Nephron progenitor cell (in vitro differentiated cells): ENCODE data around the gene TMEM245.

Experiments used
- DNase-seq: peaks from one replicate; pipeline ENCODE4 v3.0.0; 2021
- H3K27ac Mint-ChIP-seq: 2 replicates; pipeline ENCODE4 v1.8.0; 2021; ENCODE audit warnings: mild to moderate bottlenecking, moderate library complexity, mixed read lengths
- H3K27me3 Mint-ChIP-seq: 2 replicates; pipeline ENCODE4 v1.8.0; 2021; ENCODE audit warnings: mild to moderate bottlenecking, low read depth, mixed read lengths; ENCODE audit not compliant: poor library complexity
- H3K36me3 Mint-ChIP-seq: 2 replicates; pipeline ENCODE4 v1.8.0; 2021; ENCODE audit warnings: low read depth, mixed read lengths
- H3K4me1 Mint-ChIP-seq: 2 replicates; pipeline ENCODE4 v1.8.0; 2021; ENCODE audit warnings: mixed read lengths
- H3K4me3 Mint-ChIP-seq: 2 replicates; pipeline ENCODE4 v1.8.0; 2021; ENCODE audit warnings: mild to moderate bottlenecking, moderate library complexity, mixed read lengths
- H3K9me3 Mint-ChIP-seq: 2 replicates; pipeline ENCODE4 v1.8.0; 2021; ENCODE audit warnings: mild to moderate bottlenecking, moderate library complexity, mixed read lengths
- TF ChIP-seq, protein P1 (sequence below): fragments of 200-600 bp; sonication (generic); IDR thresholded peaks from 2 replicates; pipeline ENCODE4 v1.5.0; 2021; ENCODE audit warnings: antibody characterized with exemption

TMEM245 gene

DNA sequence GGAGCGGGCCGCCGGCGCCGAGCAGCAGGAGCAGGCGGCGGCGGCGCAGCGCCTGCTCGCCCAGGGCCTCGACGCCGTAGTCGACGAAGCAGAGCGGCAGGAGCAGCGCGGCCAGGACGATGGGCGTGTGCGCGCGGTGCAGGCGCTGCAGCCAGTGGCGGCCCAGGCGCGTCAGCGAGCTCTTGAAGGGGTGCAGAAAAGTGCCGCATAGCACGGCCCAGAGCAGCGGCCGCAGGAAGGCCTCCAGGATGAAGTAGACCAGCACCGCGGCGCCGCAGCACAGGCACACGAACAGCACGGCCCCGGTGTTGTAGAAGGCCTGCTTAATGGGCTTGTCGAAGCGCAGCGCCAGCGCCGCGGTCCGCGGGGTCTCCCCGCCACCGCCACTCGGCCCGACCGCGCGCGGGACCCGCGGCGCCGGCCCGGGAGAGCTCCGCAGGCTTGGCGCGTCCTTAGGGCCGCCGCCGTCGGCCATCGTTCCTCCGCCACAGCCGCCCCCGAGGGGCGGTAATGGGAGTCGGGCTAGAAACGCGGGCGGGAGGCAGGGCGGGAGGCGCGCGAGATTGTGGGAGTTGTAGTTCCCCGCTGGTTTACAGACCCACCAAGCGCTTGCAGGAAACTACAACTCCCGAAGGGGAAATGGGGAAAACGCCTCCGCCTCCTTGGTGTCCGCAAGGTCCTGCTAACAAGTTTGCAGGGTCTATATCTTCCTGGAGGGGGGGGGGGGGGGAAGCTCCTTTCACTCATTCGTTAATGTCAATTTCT is at the start of gene TMEM245:
TMEM245 (minus strand) TSS at position 509 of the 765 bp plus-strand sequence; CDS start at position 475, 34 bp downstream.
- Mint-ChIP-seq H3K36me3 (peaks cover 26% of the 10 kb centered on the region), H3K9me3 (no peaks in the 10 kb centered on the region), H3K27ac (peak within 1 kb of the TSS; percentile 88), H3K4me3 (peak within 1 kb of the TSS; percentile 96), H3K27me3 (no peaks in the 10 kb centered on the region), H3K4me1 (peaks cover 45% of the 10 kb centered on the region)
- peak; percentile 93 for DNase-seq
- TF ChIP-seq, protein P1, sequence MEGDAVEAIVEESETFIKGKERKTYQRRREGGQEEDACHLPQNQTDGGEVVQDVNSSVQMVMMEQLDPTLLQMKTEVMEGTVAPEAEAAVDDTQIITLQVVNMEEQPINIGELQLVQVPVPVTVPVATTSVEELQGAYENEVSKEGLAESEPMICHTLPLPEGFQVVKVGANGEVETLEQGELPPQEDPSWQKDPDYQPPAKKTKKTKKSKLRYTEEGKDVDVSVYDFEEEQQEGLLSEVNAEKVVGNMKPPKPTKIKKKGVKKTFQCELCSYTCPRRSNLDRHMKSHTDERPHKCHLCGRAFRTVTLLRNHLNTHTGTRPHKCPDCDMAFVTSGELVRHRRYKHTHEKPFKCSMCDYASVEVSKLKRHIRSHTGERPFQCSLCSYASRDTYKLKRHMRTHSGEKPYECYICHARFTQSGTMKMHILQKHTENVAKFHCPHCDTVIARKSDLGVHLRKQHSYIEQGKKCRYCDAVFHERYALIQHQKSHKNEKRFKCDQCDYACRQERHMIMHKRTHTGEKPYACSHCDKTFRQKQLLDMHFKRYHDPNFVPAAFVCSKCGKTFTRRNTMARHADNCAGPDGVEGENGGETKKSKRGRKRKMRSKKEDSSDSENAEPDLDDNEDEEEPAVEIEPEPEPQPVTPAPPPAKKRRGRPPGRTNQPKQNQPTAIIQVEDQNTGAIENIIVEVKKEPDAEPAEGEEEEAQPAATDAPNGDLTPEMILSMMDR = no peak

DNA sequence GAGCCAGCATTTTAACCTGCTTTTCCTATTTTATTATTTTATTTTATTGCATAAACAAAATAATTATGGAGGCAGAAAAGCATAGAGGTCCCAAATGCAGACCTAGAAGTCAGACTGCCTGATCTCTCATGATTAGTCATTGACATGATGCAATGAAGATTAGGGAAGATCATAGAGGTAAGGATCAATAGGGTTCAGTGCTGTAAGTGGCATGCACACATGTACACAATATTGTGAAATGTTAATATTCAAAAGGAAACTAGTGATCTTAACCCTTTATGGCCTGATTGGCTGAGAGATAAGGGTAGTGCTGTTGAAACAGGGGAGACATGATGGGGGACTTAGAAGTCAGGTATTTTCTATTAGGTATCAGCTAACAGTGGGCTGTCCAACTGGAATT is 48.4 kb upstream of the TMEM245 start:
- TF ChIP-seq, protein P1 = no peak
- Mint-ChIP-seq H3K9me3 (peaks cover 18% of the 10 kb centered on the region), H3K4me1 (peaks cover 6% of the 10 kb centered on the region), H3K27ac (no peak overlapping the region), H3K27me3 (peaks cover 75% of the 10 kb centered on the region), H3K36me3 (peaks cover 12% of the 10 kb centered on the region), H3K4me3 (no peak overlapping the region)
- no peak for DNase-seq

DNA sequence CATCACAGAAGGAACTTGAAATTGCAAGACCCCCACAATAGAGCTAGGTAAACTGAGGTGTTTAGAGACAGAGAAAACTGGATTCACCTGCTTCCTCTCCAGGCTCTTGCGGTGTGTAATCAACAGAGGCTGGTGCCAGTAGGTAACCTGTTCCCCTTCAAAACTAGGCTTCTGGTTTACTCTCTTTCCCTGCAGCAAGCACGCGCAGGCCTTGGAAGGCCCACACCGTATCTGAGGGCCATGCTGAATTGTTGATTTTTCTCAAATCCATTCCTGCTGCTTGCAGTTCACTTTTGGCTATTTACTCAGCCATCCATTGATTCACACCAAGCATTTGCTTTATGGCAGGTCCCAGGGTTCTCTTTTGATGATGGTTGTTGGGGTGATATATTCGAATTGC is 48.0 kb upstream of the TMEM245 start:
- Mint-ChIP-seq H3K27me3 (peaks cover 74% of the 10 kb centered on the region), H3K4me3 (peak overlapping the region; percentile 85), H3K4me1 (peaks cover 6% of the 10 kb centered on the region), H3K36me3 (peaks cover 12% of the 10 kb centered on the region), H3K27ac (no peak overlapping the region), H3K9me3 (peaks cover 18% of the 10 kb centered on the region)
- TF ChIP-seq, protein P1 = no peak
- DNase-seq = no peak

DNA sequence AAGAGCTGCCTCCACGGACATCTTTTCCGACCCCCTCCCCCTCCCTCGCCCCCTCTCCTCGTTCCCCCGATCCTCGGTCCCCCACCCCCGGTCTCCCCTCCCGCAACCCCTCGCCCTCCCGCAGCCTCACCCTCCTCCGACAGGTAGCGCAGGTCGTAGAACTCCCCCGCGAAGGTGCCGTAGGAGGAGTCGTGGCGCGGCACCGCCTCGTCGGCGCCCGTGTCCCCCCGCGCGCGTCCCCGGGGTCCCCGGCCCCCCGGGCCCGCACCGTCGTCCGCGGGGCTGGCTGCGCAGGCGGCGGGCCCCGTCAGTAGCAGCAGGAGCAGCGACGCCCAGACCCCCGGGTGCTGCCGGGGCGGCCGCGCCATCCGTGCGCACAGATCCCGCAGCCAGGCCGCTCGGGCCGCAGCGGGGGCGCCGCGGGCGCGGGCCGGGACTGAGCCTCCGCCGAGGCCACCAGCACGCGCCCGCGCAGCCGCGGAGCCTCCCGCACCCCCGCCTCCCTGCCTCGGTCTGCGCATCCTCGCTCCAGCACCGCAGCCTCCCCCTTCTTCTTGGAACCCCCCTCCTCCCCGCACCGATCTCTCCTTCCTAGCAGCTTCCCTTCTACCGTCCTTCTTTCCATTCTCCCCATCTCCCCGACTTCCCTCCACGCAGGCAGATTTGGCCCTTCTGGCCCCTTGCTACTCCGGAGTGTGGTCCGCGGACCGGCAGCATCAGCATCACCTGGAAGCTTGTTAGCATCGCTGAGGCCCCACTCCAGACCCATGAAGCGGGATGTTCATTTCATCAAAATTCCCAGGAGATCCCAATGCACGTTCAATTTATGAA is 47.2 kb upstream of the TMEM245 start, which contains the start of gene FRRS1L:
FRRS1L (minus strand) TSS at position 479 of the 831 bp plus-strand sequence; CDS start at position 368, 111 bp downstream.
- TF ChIP-seq, protein P1 = no peak
- peaks cover 12% of the 10 kb centered on the region for H3K36me3 Mint-ChIP-seq
- H3K4me3 Mint-ChIP-seq = peak within 1 kb of the TSS; percentile 85
- H3K27ac Mint-ChIP-seq = no peak within 1 kb of the TSS
- peaks cover 6% of the 10 kb centered on the region for H3K4me1 Mint-ChIP-seq
- H3K27me3 Mint-ChIP-seq = peaks cover 71% of the 10 kb centered on the region
- peaks cover 18% of the 10 kb centered on the region for H3K9me3 Mint-ChIP-seq
- DNase-seq = peak; percentile 71

DNA sequence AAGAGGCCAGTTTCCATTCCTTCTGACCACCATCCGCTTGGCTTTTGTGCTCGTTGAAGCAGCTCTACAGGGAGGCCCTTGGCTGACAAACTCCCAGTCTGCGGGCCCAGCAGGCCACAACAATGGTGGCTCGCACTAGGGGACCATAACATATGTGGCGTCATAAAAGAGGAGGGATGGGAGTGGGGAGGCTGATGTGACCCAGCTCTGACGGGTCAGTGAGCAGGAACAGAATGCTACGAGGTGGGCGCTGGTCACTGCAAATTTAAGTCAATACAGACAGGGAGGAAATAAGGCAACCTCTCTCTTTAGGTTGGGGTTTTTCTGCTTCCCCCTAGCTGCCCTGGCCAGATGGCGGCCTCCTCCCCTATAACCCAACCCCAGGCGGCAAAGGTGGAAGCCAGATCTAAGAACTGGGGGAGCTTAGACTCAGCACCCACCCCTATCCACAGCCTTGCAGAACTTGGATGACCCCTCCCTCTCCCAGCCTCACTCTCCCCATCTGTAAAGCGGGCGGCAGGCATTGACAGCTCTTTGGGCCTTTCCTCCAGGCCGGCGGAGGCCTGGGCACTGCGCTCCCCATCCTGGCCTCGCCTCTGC is 46.5 kb upstream of the TMEM245 start:
- H3K9me3 Mint-ChIP-seq = peaks cover 18% of the 10 kb centered on the region
- peaks cover 12% of the 10 kb centered on the region for H3K36me3 Mint-ChIP-seq
- peak overlapping the region; percentile 80 for H3K4me3 Mint-ChIP-seq
- H3K27ac Mint-ChIP-seq = no peak overlapping the region
- peak; percentile 8 for DNase-seq
- peaks cover 6% of the 10 kb centered on the region for H3K4me1 Mint-ChIP-seq
- TF ChIP-seq, protein P1 = no peak
- peaks cover 73% of the 10 kb centered on the region for H3K27me3 Mint-ChIP-seq
